HG03575 (cell line): ENCODE results near the gene GALNT13.
"Not testable (repeated sequence)": the region's sequence is repeated elsewhere in the genome, so short reads cannot be mapped to it uniquely, and the experiment has no call there.

Source experiments
- ATAC-seq: cut with Tn5 transposase; IDR thresholded peaks from one replicate; pipeline ENCODE4 v1.9.1; 2021; ENCODE audit not compliant: unreplicated experiment, insufficient number of reproducible peaks, low FRiP score; ENCODE audit errors: extremely low read depth

Gene GALNT13

DNA sequence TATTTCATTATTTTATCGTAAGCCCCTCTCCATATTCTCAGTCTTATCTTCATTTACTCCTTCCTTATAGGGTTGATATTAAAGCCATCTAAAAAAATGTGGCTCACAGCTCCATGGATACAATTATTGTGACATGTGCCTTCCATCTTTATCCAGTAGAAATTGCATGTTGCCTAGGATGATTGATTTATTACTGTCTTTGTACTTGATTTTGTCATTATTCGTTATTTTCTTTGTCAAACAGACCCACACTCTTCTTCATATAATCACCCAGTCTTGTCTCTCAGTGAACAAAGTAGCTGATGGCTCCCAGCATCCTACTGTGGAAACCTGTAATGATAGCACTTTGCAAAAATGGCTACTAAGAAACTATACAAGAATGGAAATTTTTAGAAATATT is 574.6 kb downstream of the GALNT13 start:
- no peak for ATAC-seq

DNA sequence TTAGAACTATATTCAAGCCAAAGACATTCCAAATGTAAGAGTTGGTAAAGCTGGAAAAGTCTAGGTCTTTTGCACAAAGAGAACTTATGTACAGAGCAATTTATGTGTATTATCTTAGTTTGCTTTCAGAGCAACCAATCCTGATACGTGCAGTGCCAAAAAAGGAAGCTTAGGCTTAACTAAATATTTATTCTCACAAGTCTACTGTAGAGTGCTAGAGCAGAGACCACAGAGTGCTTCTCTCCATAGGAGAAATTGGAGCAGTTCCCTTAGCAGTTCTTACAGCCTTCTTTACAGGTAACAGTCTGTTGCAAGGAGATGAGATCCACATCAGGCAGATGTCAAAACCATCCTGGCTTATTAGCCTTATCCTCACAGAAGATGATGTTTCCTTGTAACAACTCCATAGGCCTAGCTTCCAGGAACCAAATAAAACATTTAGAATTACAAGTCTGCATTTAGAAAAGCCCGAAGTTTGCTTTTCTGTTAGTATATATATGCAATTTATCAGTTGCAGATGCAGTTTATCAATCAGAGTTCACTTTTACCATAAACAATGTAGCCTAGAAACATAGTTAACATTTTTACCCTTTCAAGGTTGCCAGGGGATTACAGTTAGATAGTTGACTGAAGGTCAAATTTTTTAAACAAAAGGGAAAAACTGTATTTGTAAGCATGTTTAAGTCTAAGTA is 576.2 kb downstream of the GALNT13 start:
- no peak for ATAC-seq

DNA sequence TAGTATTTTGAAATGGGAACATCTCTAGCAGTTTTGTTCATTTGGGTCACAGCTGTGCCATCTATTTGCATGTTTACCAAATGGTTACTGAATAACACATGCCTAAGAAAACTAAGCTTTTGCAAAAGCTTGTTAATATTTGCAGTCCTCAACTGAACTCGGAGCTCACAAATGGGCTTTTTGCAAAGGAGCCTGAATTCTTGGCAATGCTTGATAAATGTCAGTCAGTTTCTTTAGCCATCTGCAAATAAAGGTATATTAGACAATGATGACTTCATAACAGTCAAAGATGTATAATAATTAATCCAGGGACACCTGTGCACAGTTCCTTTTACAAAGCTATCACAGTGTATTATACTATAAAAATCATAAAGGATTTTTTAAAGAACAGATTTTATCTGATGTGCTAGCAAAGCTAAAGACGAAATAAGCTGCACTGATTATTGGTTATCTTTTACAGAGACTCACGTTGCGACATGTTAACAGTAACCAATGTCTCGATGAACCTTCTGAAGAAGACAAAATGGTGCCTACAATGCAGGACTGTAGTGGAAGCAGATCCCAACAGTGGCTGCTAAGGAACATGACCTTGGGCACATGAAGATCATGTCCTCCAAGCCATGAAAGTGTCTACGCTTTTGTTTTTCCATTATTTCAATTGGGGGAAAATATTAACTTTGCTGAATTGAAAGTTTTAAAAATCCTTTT is 578.4 kb downstream of the GALNT13 start:
- ATAC-seq: no peak

DNA sequence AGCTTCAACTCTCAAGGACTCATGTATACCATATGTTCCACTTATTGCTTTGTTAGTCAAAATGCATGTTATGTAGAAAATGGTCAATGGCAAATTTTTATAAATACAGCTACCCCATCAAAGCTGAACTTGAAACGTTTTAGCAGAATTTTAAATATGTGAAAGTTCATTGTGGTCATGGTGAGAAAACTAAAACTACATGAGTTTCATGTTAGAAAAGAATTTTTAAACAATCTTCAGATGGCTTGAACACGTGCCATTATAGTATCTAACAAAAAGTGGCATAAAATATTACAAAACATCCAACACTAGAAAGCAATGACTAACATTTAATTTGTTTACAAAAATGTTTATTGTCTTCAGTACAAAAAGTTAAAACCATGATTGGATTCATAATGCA is 580.7 kb downstream of the GALNT13 start:
- ATAC-seq: no peak

DNA sequence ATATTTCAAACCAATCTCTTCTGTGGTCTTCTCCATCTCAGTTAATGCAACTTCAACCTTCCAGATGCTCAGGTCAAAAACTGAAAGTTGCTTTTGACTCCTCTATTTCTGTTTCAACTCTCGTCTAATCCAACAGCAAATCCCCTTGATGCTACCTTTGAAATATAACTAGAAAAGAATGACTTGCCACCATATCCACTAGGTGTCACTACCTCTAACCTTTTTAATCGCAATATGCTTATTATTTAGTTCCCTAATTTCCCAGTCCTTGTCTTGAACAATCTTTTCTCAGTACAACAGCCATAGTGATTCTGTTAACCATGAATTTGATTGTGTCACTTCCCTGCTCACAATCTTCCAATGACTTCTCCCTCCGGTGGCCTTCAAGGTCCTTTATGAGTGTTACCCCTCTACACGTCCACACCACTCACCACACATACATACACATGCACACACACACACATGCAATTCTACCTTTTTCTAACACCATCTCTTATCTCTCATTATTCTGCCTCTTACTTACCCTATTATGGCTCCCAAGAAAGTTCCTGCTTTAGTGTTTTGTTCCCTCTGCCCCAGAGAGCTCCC is 581.3 kb downstream of the GALNT13 start:
- ATAC-seq: no peak

DNA sequence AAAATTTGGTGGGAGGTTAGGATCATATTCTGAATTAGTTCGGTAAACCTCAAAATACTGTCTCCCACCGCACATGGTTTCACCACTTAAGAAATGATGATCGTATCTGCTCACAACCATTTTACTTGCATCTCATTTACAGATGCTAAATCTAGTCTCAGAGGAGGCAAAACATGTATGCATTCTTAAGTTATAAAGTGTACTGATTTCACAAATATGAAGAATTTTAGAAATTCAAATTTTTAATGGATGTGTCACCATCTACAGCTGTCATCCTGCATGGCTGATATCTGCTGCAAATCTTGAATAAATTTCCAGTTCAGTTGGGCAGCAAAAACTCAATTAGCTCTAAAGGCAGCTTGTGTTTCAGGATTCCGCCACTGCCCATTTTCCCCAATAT is 583.4 kb downstream of the GALNT13 start:
- no peak for ATAC-seq

DNA sequence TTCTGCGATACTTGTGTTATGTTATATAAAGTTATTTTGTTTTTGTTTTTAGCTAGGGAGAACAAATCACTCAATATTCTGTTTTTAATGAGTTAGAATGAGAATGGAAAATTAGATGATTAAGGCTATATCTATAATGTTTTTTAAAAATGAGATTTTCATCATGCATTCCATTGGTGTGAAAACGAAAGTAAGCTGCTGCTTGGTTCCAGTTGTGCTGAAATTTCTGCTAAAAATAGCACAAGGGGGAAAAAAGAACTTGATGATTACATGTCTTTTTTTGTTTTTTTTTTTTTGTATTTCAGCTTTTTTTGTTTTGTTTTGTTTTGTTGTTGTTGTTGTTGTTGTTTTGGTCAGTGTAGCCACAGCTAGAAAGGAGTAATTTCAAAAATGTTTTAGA is 584.1 kb downstream of the GALNT13 start:
- no peak for ATAC-seq

DNA sequence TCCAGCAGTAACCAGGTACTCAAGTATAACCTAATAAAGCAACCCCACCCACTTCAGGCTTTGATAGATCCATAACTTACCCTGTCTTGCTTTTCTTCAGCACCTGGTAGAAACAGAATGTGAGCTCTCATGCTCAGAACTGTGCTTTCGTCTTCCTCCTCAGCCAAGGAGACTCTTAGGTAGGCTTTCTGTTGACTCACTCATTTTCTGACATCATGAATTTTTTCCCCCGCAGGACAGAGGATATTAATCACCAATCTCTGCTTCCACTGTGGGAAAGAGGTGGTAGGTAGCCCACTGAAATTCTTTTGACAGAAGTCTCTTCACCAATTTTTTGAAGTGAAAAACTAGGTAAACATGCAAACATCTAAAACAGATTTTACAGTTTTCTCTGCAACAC is 585.6 kb downstream of the GALNT13 start:
- no peak for ATAC-seq

DNA sequence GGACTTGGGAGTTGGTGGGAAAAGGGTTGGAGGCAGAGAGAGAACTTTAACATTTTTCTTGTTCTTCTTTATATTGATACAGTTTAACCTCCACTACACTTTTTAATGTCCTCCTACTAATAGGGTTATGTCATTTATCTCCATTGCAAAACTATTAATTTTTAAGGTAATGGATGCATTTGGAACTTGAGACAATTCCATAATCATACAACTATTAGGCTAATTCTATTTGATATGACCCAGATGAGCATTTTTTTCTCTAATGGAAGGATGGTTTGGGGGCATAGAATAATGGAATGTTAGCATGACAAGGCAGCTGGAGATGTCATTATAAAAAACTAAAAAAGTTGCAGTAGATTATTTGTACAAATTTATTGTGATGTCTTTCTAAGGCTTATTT is 587.6 kb downstream of the GALNT13 start:
- no peak for ATAC-seq

DNA sequence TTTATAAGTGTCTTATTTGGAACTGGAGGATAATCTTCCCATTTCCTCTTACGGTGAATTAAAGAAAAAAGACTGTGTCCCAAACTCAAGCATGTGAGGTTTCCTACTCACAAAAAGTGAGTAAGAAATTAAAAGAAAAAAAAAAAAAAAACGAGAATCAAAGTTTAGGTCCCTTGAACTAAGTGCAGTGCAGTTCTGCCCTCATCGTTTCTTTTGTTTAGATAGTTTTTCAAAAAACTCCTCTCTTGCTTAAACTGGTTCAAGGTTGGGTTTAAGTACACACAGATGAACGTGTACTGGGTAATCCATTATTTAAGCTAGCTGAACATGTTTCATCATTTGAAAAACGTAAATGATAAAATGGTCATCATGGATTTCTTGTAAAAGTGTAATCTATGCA is 590.9 kb downstream of the GALNT13 start:
- ATAC-seq: no peak

DNA sequence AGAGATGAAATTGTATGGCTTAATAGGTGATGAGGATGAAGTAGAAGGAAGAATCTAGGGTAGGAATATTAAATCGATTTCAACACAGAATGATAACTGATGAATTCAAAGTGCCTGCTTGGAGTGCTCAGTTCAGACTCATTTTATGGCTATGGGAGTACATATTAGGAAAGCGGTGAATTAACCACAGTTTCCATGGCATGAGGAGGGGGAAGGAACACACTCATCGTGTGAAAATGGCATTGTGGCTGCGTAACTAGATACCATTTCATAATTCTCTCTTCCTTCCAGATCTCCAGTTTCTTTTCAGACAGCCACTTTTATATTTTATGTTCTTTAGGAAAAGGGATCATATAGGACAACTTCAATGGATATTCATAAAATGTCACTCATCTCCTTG is 594.5 kb downstream of the GALNT13 start:
- ATAC-seq: no peak

DNA sequence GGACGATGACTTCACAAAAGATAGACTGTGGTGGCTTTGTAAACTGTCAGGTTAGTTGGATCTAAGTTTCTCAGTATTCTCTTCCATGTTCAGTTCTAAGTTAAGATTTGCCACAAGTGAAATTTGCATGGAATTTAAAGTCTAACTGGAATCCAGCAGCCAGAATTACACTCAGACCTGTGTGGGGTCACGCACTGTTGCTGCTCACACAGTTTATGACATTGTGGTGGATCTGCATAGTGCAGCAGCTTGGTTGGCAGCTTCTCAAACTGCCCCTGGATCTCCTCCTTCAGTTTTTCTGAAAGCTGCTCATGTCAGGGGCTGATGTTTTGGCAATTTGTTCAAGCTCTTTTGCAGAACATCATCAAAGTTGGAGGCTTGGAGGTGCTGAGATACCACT is 598.7 kb downstream of the GALNT13 start:
- no peak for ATAC-seq

DNA sequence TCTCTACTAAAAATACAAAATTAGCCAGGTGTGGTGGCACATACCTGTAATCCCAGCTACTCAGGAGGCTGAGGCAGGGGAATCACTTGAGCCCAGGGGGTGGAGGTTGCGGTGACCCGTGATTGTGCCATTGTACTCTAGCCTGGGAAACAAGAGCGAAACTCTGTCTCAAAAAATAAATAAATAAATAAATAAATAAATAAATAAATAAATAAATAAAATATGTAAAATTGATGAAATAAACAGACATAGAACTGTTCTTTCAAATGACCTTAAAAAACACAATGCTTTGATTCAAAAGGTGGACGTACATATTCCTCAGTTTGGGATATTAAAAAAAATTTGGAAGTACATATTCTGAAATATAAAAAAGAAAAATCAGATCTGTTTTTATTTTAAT is 599.8 kb downstream of the GALNT13 start:
- ATAC-seq: not testable (repeated sequence)

DNA sequence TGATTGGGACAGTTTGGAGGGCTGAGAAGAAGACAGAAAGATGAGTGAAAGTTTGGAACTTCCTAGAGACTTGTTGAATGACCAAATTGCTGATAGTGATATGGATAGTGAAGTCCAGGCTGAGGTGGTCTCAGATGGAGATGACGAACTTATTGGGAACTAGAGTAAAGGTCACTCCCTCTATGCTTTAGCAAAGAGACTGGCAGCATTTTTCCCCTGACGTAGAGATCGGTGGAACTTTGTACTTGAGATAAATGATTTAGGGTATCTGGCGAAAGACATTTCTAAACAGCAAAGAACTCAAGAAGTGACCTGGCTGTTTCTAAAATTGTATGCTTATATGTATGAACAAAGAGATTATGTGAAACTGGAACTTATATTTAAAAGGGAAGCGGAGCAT is 605.6 kb downstream of the GALNT13 start:
- ATAC-seq: no peak

DNA sequence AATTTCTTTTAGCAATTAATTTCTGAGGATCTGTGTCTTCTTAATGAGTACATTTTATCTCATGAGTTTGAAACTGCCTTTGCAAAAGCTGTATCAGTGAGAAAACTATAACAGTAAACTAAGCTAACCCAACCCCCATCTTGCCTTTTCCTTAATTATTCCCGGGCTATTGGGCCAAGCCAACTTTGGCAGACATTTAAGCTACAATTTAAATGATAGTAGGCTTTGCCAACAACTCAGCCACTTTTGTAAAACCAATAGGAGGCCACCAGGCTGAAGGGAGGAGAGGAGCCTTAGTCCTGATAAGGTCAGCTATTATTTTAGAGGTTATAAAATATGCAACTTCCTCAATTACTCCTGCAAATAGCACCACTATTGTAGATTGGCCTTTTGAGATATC is 608.8 kb downstream of the GALNT13 start:
- no peak for ATAC-seq

DNA sequence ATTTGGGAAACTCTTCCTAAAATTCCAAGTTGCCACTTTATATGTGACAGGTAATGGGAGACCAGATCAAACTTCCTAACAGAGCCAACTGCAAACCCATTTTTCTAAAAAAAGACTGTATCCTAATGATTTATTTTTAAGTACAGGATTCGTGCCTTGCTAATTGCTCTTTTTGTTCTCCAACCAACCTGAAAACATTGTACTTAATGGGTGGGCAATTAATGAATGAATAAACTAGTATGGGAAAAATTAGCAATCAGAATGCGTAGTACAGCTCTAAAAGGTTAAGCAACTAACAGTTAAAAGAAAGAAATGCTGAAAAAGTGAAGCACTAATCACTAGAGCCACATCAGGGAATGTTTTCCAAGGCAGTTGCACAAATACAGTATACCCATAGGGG is 609.6 kb downstream of the GALNT13 start:
- no peak for ATAC-seq

DNA sequence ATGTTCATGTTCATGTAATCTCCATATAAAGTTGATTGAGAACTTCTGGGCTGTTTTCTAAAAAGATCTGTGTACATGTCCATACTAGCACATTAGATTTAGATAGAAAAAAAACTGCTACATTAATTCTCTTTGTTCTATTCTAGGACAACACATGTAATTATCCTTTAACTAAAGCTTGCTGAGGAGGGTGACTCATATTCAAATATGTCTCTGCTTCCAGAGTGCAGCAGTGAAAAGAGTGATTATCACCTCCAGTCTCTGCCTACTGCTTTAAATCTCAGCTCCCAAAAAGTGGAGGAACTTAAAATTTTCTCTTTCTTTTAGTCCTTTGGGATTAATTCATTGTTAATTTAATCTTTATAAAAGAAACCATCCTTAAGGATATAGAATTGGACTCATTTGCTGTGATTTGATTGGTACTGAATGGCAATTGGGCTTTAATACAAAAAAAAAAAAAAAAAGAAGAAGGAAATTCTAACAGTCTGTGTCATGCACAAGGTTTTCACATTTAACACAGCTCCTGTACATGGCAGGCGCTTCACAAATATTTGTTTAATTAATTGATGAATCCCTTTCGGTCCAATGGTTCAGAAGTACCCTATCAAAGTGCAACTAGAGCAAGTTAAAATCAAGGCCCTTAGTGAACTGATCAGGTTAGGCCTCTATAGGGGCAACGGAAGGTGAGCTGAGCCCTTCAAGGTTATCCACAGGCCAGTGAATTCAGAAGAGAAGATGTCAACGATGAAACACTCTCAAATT is 612.8 kb downstream of the GALNT13 start:
- ATAC-seq: no peak

DNA sequence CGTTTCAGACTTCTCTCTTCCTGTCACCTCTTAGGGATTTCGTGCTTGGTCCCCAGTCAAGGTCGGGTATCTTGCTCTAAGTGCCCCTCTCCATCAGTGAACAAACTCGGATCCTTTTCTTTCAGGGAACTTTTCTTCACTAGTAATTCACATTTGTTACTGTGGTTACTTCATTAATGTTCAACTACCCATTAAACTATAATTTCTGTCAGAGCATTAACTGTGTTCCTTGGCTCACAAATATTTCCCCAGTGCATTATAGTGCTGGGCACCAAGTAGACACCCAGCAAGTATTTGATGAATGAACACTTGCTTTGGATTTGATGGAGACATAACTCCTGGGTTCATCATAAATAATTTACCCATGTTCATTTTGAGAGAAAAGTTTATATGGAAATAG is 617.1 kb downstream of the GALNT13 start:
- ATAC-seq: no peak

DNA sequence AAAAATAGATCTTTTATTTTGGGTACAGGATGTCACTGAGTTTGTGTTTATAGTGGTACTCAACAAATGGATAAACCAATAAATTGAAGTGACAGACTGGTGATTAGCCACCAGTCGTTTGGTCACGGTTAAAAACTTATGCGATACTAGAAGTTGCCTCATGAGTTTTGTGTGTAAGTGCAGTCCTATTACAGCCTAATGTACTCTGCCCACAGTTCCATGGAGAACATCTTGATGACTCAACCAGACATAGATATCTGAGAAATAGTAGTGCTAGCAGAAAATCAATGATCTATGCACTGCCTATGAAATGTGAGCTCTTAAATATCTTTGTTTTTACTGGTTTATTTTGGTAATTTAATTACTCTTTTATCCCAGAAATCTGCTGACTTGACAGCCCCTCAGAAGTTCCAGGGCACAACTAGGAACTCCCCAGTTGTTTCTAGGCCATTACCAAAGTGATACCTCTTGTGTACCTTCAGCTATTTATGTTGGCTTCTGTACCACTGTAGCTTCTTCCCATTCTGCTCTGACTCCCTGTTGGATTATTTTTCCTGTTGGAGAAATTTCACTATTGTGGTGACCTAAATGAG is 617.6 kb downstream of the GALNT13 start:
- ATAC-seq: no peak
